ENCODE data around the gene IPCEF1.

DNA sequence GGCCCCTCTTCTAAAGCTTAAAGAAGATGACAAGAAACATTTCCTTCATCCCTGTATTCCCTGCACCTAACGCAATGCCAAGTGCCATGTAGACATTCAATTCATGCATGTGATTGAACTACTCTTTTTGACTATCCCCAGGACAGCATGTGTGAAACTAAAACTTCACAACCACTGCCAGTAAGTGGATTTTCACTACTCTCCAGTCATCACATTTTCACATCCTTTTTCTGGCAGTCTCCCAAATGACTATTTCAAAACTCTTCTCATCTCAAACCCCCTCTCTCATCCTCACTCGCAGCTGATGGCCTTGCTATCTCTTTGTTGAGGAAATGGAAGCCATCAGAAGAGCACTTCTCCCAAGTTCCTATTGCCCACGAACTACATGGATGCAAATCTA, 194.9 kb downstream of the IPCEF1 start:
- TF ChIP-seq POLR2A (IDR thresholded peaks at IDR 0.05; ENCODE audit: low read depth, low read length) = no peak
- no peak for TF ChIP-seq NFE2L2 (IDR thresholded peaks at IDR 0.05; ENCODE audit: low read depth, low read length)
- no peak for TF ChIP-seq RAD21 (IDR thresholded peaks at IDR 0.05; ENCODE audit: low read length)
- TF ChIP-seq, protein P1, sequence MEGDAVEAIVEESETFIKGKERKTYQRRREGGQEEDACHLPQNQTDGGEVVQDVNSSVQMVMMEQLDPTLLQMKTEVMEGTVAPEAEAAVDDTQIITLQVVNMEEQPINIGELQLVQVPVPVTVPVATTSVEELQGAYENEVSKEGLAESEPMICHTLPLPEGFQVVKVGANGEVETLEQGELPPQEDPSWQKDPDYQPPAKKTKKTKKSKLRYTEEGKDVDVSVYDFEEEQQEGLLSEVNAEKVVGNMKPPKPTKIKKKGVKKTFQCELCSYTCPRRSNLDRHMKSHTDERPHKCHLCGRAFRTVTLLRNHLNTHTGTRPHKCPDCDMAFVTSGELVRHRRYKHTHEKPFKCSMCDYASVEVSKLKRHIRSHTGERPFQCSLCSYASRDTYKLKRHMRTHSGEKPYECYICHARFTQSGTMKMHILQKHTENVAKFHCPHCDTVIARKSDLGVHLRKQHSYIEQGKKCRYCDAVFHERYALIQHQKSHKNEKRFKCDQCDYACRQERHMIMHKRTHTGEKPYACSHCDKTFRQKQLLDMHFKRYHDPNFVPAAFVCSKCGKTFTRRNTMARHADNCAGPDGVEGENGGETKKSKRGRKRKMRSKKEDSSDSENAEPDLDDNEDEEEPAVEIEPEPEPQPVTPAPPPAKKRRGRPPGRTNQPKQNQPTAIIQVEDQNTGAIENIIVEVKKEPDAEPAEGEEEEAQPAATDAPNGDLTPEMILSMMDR (conservative IDR thresholded peaks at IDR 0.05; ENCODE audit: low read depth, low read length) = no peak
- TF ChIP-seq RFX5 (IDR thresholded peaks at IDR 0.05; ENCODE audit: low read depth, low read length) = no peak
- TF ChIP-seq USF2 (IDR thresholded peaks at IDR 0.05; ENCODE audit: low read depth, low read length) = no peak
- TF ChIP-seq RCOR1 (IDR thresholded peaks at IDR 0.05; ENCODE audit: insufficient replicate concordance, low read length) = no peak
- TF ChIP-seq MAZ (IDR thresholded peaks at IDR 0.05; ENCODE audit: borderline replicate concordance, low read depth, low read length) = no peak
- no peak for TF ChIP-seq CHD1 (IDR thresholded peaks at IDR 0.05; ENCODE audit: low read depth, low read length)
- TF ChIP-seq, protein P2, sequence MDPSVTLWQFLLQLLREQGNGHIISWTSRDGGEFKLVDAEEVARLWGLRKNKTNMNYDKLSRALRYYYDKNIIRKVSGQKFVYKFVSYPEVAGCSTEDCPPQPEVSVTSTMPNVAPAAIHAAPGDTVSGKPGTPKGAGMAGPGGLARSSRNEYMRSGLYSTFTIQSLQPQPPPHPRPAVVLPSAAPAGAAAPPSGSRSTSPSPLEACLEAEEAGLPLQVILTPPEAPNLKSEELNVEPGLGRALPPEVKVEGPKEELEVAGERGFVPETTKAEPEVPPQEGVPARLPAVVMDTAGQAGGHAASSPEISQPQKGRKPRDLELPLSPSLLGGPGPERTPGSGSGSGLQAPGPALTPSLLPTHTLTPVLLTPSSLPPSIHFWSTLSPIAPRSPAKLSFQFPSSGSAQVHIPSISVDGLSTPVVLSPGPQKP (IDR thresholded peaks at IDR 0.05; ENCODE audit: borderline replicate concordance, low read depth, low read length) = no peak
- TF ChIP-seq SMC3 (IDR thresholded peaks at IDR 0.05; ENCODE audit: low read depth, low read length) = no peak
- no peak for TF ChIP-seq BHLHE40 (IDR thresholded peaks at IDR 0.05; ENCODE audit: low read depth, low read length)
- no peak for TF ChIP-seq FOS (IDR thresholded peaks at IDR 0.05; ENCODE audit: low read depth, low read length)
- TF ChIP-seq MXI1 (IDR thresholded peaks at IDR 0.05; ENCODE audit: borderline replicate concordance, low read depth, low read length) = no peak
